CD14-positive monocyte (primary cell): ENCODE results near the gene DUS1L. TPM values are rescaled to one million over a fixed set of nuclear protein-coding genes. Genes with fewer than 3 reads are reported as not detected.

Experiments
- DNase-seq, 3 donors: peaks; one replicate each; pipeline ENCODE4 v3.0.0-alpha.2; 2011 to 2022
- H2AFZ ChIP-seq: 2 replicates; pipeline ENCODE4 v1.6.0; 2012; ENCODE audit warnings: mild to moderate bottlenecking, low read depth, low read length, inconsistent platforms; ENCODE audit not compliant: insufficient read depth, poor library complexity, severe bottlenecking
- H3K27ac ChIP-seq, 2 donors: 1 replicate in 1 of 2; 2 replicates in 1 of 2; pipeline ENCODE4 v1.5.1; 2012 to 2013; ENCODE audit warnings: low read length in 2 of 2, control low read depth in 1 of 2, inconsistent platforms in 1 of 2, low read depth in 1 of 2, mild to moderate bottlenecking in 1 of 2
- H3K27me3 ChIP-seq, 2 donors: one replicate each; pipeline versions ENCODE4 v1.6.0 to v1.6.1; 2011 to 2013; ENCODE audit warnings: low read length in 2 of 2; ENCODE audit not compliant: control insufficient read depth in 2 of 2, insufficient read depth in 2 of 2
- H3K36me3 ChIP-seq, 2 donors: replicated peaks in 1 of 2; 1 replicate in 1 of 2; 2 replicates in 1 of 2; pipeline versions ENCODE4 v1.5.1 to v1.6.1; 2012 to 2013; ENCODE audit warnings: low read length in 2 of 2, control low read depth in 1 of 2, inconsistent platforms in 1 of 2, mild to moderate bottlenecking in 1 of 2; ENCODE audit not compliant: insufficient read depth in 2 of 2, control insufficient read depth in 1 of 2
- H3K4me1 ChIP-seq, 2 donors: 1 replicate in 1 of 2; 2 replicates in 1 of 2; pipeline versions ENCODE4 v1.5.1 to v1.6.1; 2012 to 2013; ENCODE audit warnings: low read length in 2 of 2, control low read depth in 1 of 2, inconsistent platforms in 1 of 2, mild to moderate bottlenecking in 1 of 2, moderate library complexity in 1 of 2; ENCODE audit not compliant: insufficient read depth in 2 of 2, control insufficient read depth in 1 of 2
- H3K4me2 ChIP-seq: replicated peaks from 2 replicates; pipeline ENCODE3; 2012; ENCODE audit warnings: low read length, moderate library complexity, mild to moderate bottlenecking; ENCODE audit not compliant: poor library complexity, severe bottlenecking; ENCODE audit errors: extremely low read depth
- H3K4me3 ChIP-seq, 3 experiments: fragments of 200-600 bp in 1 of 3; sonication (generic) in 1 of 3; replicated peaks in 1 of 3; 1 replicate in 2 of 3; 2 replicates in 1 of 3; pipeline ENCODE4 v1.5.1; 2011 to 2013; ENCODE audit warnings: low read length in 3 of 3, mild to moderate bottlenecking in 3 of 3, control low read depth in 2 of 3, low read depth in 2 of 3, inconsistent platforms in 1 of 3, moderate library complexity in 1 of 3
- H3K79me2 ChIP-seq: 2 replicates; pipeline ENCODE4 v1.6.0; 2012; ENCODE audit warnings: mild to moderate bottlenecking, control low read depth, inconsistent platforms, low read length, moderate library complexity; ENCODE audit not compliant: insufficient read depth
- H3K9ac ChIP-seq: 2 replicates; pipeline ENCODE4 v1.6.0; 2017; ENCODE audit warnings: low read length, mild to moderate bottlenecking; ENCODE audit not compliant: insufficient read depth, poor library complexity, severe bottlenecking
- H3K9me3 ChIP-seq, 2 donors: replicated peaks in 1 of 2; 1 replicate in 1 of 2; 2 replicates in 1 of 2; pipeline versions ENCODE4 v1.5.1 to v1.6.1; 2012 to 2013; ENCODE audit warnings: low read length in 2 of 2, control low read depth in 1 of 2; ENCODE audit not compliant: control insufficient read depth in 1 of 2, insufficient read depth in 1 of 2
- H4K20me1 ChIP-seq: 2 replicates; pipeline ENCODE4 v1.6.0; 2012; ENCODE audit warnings: mild to moderate bottlenecking, low read length, control low read depth, moderate library complexity; ENCODE audit not compliant: insufficient read depth
- H3K27ac Mint-ChIP-seq, 7 donors: one replicate each; pipeline ENCODE4 v1.8.0; 2020; ENCODE audit warnings: mild to moderate bottlenecking in 7 of 7, mixed read lengths in 7 of 7, moderate library complexity in 6 of 7, inconsistent platforms in 2 of 7
- H3K27me3 Mint-ChIP-seq, 3 donors: one replicate each; pipeline ENCODE4 v1.8.0; 2021 to 2022; ENCODE audit warnings: low read depth in 3 of 3, mild to moderate bottlenecking in 3 of 3, mixed read lengths in 3 of 3, moderate library complexity in 3 of 3, inconsistent platforms in 1 of 3
- H3K36me3 Mint-ChIP-seq, 2 donors: one replicate each; pipeline ENCODE4 v1.8.0; 2020; ENCODE audit warnings: mixed read lengths in 2 of 2, inconsistent platforms in 1 of 2, mild to moderate bottlenecking in 1 of 2
- H3K4me1 Mint-ChIP-seq: one replicate; pipeline ENCODE4 v1.8.0; 2020; ENCODE audit warnings: mild to moderate bottlenecking, mixed read lengths
- H3K4me3 Mint-ChIP-seq, 2 donors: one replicate each; pipeline ENCODE4 v1.8.0; 2020; ENCODE audit warnings: mild to moderate bottlenecking in 2 of 2, mixed read lengths in 2 of 2, moderate library complexity in 1 of 2
- H3K9me3 Mint-ChIP-seq, 7 donors: one replicate each; pipeline ENCODE4 v1.8.0; 2020 to 2022; ENCODE audit warnings: mixed read lengths in 7 of 7, mild to moderate bottlenecking in 6 of 7, moderate library complexity in 6 of 7, inconsistent platforms in 2 of 7
- WGBS: methylation state at CpG from one replicate; pipeline ENCODE4 v1.1.5; 2013; ENCODE audit warnings: missing lambda C conversion rate; ENCODE audit not compliant: insufficient coverage; 5-methylcytosine and 5-hydroxymethylcytosine counted together
- intact Hi-C, 2 donors: fragments of 100-400 bp; cut with micrococcal nuclease; formaldehyde crosslinking; loops; one replicate each; pipeline versions ENCODE4 v1.15.0 to v1.15.1; 2023
- polyA plus RNA-seq, 3 donors: library from polyadenylated mRNA; depleted of rRNA in 1 of 3; unstranded in 2 of 3; stranded (reverse) in 1 of 3; fragments of 300-500 nt in 2 of 3; fragments of >200 nt in 1 of 3; fragmentation: Illumina TruSeq in 2 of 3; gene quantifications; 1 replicate in 2 of 3; 2 replicates in 1 of 3; pipeline ENCODE4 v1.2.3, GENCODE V29; 2012 to 2021
- TF ChIP-seq, protein P1 (sequence below): fragments of 200-600 bp; IDR thresholded peaks from one replicate; pipeline ENCODE4 v1.8.0; 2022; ENCODE audit warnings: antibody characterized with exemption, mild to moderate bottlenecking

The DUS1L gene
- polyA plus RNA-seq, 3 donors: 23.9 to 175 (median 47.6) TPM

- Histone ChIP-seq H3K4me2 (peak overlapping the region; percentile 97), H3K79me2 (peaks cover 24% of the 10 kb centered on the region), H3K4me1 (peaks cover 20 to 29% of the 10 kb centered on the region in 2 donors), H3K27me3 (no peaks in the 10 kb centered on the region), H3K4me3 (peak overlapping the region; percentile 66 to 88 (median 70)), H3K36me3 (peaks cover 51 to 63% of the 10 kb centered on the region in 2 donors), H4K20me1 (peaks cover 23% of the 10 kb centered on the region), H2AFZ (no peak overlapping the region), H3K9me3 (no peaks in the 10 kb centered on the region), H3K27ac (peak overlapping the region in 1 of 2 donors; percentile 64), H3K9ac (peak overlapping the region; percentile 69)
- peak overlapping the region in 2 of 7 donors; percentile 46 to 48 for H3K27ac Mint-ChIP-seq
- intact Hi-C loops: loop anchor here in 1 of 2 donors (5.0 kb wide), 1 partner anchor 45 kb away; the partner anchor contains the start of gene FASN
- TF ChIP-seq, protein P1, sequence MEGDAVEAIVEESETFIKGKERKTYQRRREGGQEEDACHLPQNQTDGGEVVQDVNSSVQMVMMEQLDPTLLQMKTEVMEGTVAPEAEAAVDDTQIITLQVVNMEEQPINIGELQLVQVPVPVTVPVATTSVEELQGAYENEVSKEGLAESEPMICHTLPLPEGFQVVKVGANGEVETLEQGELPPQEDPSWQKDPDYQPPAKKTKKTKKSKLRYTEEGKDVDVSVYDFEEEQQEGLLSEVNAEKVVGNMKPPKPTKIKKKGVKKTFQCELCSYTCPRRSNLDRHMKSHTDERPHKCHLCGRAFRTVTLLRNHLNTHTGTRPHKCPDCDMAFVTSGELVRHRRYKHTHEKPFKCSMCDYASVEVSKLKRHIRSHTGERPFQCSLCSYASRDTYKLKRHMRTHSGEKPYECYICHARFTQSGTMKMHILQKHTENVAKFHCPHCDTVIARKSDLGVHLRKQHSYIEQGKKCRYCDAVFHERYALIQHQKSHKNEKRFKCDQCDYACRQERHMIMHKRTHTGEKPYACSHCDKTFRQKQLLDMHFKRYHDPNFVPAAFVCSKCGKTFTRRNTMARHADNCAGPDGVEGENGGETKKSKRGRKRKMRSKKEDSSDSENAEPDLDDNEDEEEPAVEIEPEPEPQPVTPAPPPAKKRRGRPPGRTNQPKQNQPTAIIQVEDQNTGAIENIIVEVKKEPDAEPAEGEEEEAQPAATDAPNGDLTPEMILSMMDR: no peak
- H3K27me3 Mint-ChIP-seq: no peaks in the 10 kb centered on the region
- 33% methylated on average over 19 of the region's 19 CpGs for WGBS
- peak overlapping the region; percentile 76 to 85 for H3K4me3 Mint-ChIP-seq
- DNase-seq: no peak
- H3K9me3 Mint-ChIP-seq: no peaks in the 10 kb centered on the region
- peaks cover 19% of the 10 kb centered on the region for H3K4me1 Mint-ChIP-seq
- H3K36me3 Mint-ChIP-seq: peaks cover 21 to 64% of the 10 kb centered on the region in 2 donors
Measured at GRCh38 chr17:82052638-82053059, 13.0 kb downstream of the DUS1L start.

- H3K9me3 ChIP-seq: no peaks in the 10 kb centered on the region
Measured at GRCh38 chr17:82051776-82052637, 13.6 kb downstream of the DUS1L start, which contains the start of the genes GPS1 and RFNG. GPS1 (plus strand) TSS chr17:82051898; CDS start chr17:82051932, 34 bp downstream. RFNG (minus strand) TSS chr17:82051811; CDS start chr17:82051766, 45 bp downstream.

More at GRCh38 chr17:82051776-82052637, 13.6 kb downstream of the DUS1L start, which contains the start of the genes GPS1 and RFNG:
- Histone ChIP-seq H3K27ac (peak within 1 kb of the TSS in 1 of 2 donors; percentile 64), H3K4me1 (peaks cover 20 to 29% of the 10 kb centered on the region in 2 donors), H2AFZ (peak within 1 kb of the TSS; percentile 80), H3K4me2 (peak within 1 kb of the TSS; percentile 97), H4K20me1 (peaks cover 23% of the 10 kb centered on the region), H3K27me3 (no peaks in the 10 kb centered on the region), H3K36me3 (peaks cover 51 to 63% of the 10 kb centered on the region in 2 donors), H3K79me2 (peaks cover 24% of the 10 kb centered on the region), H3K9ac (peak within 1 kb of the TSS; percentile 69), H3K4me3 (peak within 1 kb of the TSS; percentile 66 to 88 (median 70))
- peaks cover 19% of the 10 kb centered on the region for H3K4me1 Mint-ChIP-seq
- peak; percentile 25 to 44 (median 33) for DNase-seq
- no peaks in the 10 kb centered on the region for H3K27me3 Mint-ChIP-seq
- H3K9me3 Mint-ChIP-seq: no peaks in the 10 kb centered on the region
- 1% methylated on average over 90 of the region's 94 CpGs for WGBS
- intact Hi-C loops: loop anchor here in 1 of 2 donors (5.0 kb wide), 1 partner anchor 45 kb away; the partner anchor contains the start of gene FASN
- H3K27ac Mint-ChIP-seq: peak within 1 kb of the TSS in 5 of 7 donors; percentile 46 to 91 (median 76)
- peak within 1 kb of the TSS; percentile 85 to 94 for H3K4me3 Mint-ChIP-seq
- H3K36me3 Mint-ChIP-seq: peaks cover 27 to 66% of the 10 kb centered on the region in 2 donors
- TF ChIP-seq, protein P1: no peak
